Measurements from ENCODE around the gene TMED6.
"Not testable (repeated sequence)": the region's sequence is repeated elsewhere in the genome, so short reads cannot be mapped to it uniquely, and the experiment has no call there.

The TMED6 gene

GRCh38 chr16:69301861-69302260 is 49.7 kb downstream of the TMED6 start:
- DNase-seq (ENCODE audit: low spot score): no peak

GRCh38 chr16:69301187-69301586 is 50.4 kb downstream of the TMED6 start:
- DNase-seq (ENCODE audit: low spot score): no peak

- no peak for DNase-seq (ENCODE audit: low spot score)
These were observed 53.3 kb downstream of the TMED6 start for GRCh38 chr16:69298261-69298660.

DNA sequence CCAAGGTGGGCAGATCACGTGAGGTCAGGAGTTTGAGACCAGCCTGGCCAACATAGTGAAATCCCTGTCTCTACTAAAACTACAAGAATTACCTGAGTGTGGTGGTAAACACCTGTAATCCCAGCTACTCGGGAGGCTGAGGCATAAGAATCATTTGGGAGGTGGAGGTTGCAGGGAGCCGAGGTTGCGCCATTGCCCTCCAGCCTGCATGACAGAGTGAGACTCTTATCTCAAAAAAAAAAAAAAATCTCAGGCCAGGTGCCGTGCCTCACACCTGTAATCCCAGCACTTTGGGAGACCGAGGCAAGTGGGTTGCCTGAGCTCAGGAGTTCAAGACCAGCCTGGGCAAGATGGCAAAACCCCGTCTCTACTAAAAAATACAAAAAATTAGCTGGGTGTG is 54.8 kb downstream of the TMED6 start:
- not testable (repeated sequence) for DNase-seq (ENCODE audit: low spot score)

GRCh38 chr16:69294051-69294450 is 57.5 kb downstream of the TMED6 start:
- DNase-seq (ENCODE audit: low spot score): no peak

DNA sequence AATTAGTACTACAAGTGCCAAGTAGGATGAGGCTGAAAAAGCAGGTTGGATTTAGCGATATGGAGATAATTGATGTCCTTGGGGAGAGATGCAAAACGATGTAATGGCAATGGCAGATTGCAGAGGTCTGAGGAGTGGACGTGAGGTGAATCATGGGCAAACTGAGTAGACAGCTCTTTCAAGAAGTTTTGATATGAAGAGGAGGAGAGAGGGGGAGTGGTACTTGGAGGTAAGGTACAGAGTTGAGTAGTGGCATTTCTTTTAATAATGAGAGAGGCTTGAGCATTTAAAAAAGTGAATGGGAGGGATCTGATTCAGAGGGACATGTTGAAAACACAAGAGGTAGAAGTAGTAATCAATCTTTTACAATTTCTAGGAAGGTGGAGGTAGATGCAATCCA is 58.2 kb downstream of the TMED6 start:
- no peak for DNase-seq (ENCODE audit: low spot score)

Measured in CD4-positive, alpha-beta T cell treated with Interleukin-6 at 100 ng/mL for 8 hours (primary cell).